ENCODE measurements around the gene MRPS14.
"Not testable (repeated sequence)": the region's sequence is repeated elsewhere in the genome, so short reads cannot be mapped to it uniquely, and the experiment has no call there.

The MRPS14 gene

DNA sequence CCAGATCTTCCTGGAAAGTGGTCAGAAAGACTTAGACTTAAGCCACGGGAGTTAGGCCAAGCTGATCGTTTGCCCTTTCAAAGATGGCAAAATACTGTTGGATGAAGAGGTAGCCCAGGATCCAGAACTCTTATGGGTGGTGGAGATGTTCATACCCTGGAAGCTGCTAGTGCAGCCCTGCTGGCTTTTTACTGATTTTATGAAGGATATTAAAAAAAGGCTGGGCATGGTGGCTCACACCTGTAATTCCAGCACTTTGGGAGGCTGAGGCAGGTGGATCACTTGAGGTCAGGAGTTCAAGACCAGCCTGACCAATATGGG lies 657 bp upstream of the MRPS14 start:
- not testable (repeated sequence) for DNase-seq (ENCODE audit: low read depth)

DNA sequence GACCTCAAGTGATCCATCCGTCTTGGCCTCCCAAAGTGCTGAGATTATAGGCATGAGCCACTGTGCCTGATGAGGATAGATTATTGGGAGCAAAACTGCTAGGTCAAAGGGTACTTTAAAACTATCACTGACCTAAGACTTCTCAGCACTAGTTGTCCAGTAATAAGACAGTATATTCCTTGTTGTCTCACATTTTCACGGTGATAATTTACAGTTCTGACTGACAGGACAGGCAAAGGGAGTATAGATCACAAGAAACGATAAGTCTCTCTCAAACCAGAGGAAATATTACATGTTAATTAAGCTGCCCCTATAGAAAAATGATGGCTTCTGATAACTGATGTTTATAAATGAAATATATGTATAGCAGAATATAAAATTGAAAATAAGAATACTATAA lies 3.7 kb downstream of the MRPS14 start:
- DNase-seq (ENCODE audit: low read depth): no peak

DNA sequence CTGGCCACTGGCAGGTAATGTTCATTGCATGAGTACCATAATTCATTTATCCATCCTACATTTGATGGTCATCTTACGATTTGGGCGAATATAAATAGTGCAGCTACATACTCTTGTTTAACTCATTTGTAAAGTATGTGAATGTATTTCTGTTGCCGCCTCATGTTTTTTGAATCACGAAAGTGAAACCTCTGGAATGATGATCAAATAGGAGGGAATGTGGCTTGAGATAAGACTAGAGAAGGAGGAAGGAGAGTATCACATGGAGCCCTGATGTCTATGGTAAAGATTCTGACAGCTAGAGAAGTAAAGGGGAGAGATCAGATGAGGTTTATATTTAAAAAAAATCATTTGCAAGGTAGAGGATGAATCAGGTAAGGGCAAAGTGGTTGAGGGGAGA lies 8.0 kb downstream of the MRPS14 start:
- no peak for DNase-seq (ENCODE audit: low read depth)

DNA sequence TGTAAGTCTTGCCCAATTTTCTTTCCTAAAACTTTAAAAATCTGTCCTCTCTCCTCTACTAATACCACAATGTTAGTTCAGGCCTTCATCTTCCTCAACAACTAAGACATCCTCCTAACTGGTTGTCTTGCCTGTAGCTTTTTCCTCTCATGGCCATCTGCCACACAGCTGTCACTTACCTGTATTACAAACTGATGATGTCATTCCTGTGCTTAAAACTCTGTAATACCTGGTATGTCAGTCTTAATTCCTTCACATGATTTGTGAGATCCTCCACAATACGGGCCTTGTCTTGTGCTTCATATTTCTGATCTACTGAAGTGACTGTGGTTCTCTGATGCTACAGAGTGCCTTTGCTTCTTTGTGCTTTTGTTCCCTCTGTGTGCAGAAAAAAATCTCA lies 9.8 kb downstream of the MRPS14 start:
- no peak for DNase-seq (ENCODE audit: low read depth)

DNA sequence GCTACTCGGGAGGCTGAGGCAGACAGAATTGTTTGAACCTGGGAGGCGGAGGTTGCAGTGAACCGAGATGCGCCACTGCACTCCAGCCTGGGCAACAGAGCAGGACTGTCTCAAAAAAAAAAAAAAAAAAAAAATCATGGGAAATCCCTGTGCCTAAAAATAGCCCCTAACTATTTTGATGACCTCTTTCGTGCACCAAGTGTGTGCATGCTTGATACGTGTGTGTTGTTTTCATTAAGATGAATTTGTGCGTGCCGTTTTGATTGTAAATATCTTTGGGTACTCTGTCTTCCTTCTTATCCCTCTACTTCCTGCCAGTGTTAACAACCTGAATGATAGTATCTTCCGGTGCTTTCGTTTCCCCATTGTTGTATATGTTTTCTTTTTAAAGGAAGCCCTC lies 13.7 kb downstream of the MRPS14 start:
- no peak for DNase-seq (ENCODE audit: low read depth)

DNA sequence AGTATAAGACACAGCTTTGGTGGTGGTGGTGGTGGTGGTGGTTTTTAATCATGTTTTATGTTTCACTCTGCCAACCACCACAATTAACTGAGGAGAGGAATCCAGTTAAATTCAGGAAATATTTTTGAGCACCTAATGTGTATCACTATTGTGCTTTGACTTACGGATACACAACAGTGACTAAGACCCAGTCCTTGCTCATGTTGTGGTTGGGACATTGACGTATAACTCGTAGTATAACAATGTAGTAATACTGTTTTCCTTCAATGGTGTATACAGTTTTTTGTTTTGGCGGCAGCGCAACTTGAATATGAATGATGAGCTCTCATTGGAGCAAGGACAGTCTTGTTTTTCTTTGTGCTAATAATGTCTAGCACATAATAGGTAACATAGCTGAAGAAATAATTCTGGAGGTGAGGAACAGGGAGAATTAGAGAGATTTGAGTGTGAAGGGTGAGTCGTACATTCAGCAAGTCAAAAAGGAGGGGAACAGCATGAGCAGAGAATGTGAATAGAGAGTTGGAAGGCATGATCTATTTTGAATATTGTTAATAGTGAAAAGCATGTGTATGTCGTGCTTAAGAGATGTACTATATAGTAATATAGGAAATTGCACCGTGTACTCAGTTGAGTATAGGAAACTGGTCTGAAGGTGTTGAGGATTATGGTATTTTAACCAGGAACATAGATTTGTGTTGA lies 18.0 kb downstream of the MRPS14 start:
- DNase-seq (ENCODE audit: low read depth): no peak

GRCh38 chr1:175003521-175003920 lies 19.7 kb downstream of the MRPS14 start:
- DNase-seq (ENCODE audit: low read depth): no peak

DNA sequence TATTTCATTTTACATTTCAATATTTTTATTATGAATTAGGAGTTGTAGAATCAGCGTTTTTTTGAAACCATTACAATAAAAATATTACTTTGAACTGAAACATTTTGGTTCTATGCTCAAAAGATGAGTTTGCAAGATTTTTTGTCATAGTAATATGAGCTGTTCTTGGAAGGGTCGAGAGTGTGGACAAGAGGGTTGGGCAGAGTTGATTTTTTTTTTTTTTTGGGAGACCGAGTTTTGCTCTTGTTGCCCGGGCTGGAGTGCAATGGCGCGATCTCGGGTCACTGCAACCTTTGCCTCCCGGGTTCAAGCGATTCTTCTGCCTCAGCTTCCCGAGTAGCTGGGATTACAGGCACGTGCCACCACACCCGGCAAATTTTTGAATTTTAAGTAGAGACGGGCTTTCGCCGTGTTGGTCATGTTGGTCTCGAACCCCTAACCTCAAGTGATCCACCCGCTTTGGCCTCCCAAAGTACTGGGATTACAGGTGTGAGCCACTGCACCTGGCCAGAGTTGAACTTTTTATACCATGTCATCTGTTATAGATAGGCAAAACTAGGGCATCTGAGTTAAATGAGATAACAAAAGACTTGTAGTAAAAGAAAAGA lies 20.2 kb downstream of the MRPS14 start:
- no peak for DNase-seq (ENCODE audit: low read depth)

DNA sequence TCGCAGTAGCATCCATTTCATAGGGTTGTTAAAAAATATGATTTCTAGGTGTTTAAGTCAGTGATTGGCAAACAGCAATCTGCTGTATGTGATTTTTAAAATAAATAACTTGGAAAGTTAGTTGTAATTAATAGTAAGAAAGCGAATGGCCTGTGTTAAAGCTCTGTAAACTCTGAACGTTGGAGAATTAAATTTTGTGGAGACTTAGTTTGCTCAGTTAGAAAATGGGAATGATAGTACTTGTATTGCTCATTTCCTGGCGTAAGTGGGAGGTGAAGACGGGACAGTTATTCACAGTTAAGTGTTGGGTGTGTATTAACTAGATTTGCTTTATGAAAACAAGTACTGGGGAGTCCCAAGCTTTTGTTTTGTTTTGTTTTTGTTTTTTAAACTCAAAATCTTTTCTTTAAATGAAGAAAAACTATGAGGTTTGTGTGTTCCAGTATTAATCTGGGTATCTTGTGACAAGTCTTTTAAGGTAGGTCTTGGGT lies 22.5 kb downstream of the MRPS14 start:
- no peak for DNase-seq (ENCODE audit: low read depth)

- no peak for DNase-seq (ENCODE audit: low read depth)
Measured at GRCh38 chr1:174999936-175000696, 23.1 kb downstream of the MRPS14 start, which contains the start of gene CACYBP. TSS of gene CACYBP (plus strand) at chr1:174999947. CDS start at chr1:175000181, 234 bp downstream.

- DNase-seq (ENCODE audit: low read depth): peak; percentile 96
Measured at GRCh38 chr1:174999216-174999935, 23.8 kb downstream of the MRPS14 start.

DNA sequence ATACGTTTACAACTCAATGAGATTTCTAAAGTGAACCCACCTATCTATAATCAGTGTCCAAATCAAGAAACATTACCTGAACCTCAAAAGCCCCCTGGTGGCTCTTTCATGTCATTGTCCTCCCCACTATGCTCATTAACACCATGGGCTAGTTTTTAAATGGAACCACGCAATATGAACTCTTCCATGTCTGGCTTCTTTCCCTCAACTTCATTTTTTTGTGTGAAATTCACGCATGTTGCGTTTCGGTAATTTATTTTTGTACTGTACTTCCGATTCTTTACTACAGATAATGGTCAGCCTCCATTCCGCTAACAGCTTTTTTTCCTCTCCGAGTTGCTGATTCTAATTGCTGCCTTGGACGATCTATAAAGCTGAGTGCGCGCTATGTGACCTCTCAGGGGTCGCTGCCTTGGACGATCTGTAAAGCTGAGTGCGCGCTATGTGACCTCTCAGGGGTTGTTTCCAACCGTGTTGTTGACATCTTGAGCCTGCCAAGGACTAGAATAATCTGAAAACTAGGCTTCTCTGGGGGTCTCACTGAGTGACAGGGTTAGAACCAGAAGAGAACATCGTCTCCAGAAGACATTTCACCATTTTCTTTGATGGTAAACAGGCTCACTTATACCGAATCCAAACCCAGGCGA lies 24.5 kb downstream of the MRPS14 start:
- no peak for DNase-seq (ENCODE audit: low read depth)

GRCh38 chr1:174997041-174997440 lies 26.2 kb downstream of the MRPS14 start:
- DNase-seq (ENCODE audit: low read depth): no peak

GRCh38 chr1:174996476-174996875 lies 26.7 kb downstream of the MRPS14 start:
- DNase-seq (ENCODE audit: low read depth): no peak

GRCh38 chr1:174995916-174996315 lies 27.3 kb downstream of the MRPS14 start:
- no peak for DNase-seq (ENCODE audit: low read depth)

DNA sequence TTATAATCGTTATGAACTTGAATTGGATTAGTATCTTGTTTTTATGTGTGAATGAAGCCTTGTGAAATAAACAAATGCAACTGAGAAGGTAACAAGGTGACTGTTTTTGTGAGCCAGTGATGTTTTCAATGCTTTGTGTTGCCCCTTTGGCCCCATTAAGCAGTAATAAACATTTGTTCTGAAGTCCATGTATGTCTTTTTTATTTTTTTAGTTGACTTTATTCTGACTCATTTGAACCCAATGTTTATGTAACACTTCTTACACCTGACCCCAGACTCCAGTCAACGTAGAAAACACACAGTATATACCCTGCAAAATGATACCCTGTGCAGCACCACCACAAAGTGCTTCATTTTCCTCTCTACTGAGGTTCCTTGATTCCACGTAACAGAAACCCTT lies 28.1 kb downstream of the MRPS14 start:
- no peak for DNase-seq (ENCODE audit: low read depth)

GRCh38 chr1:174991473-174991872 lies 31.8 kb downstream of the MRPS14 start:
- DNase-seq (ENCODE audit: low read depth): no peak

DNA sequence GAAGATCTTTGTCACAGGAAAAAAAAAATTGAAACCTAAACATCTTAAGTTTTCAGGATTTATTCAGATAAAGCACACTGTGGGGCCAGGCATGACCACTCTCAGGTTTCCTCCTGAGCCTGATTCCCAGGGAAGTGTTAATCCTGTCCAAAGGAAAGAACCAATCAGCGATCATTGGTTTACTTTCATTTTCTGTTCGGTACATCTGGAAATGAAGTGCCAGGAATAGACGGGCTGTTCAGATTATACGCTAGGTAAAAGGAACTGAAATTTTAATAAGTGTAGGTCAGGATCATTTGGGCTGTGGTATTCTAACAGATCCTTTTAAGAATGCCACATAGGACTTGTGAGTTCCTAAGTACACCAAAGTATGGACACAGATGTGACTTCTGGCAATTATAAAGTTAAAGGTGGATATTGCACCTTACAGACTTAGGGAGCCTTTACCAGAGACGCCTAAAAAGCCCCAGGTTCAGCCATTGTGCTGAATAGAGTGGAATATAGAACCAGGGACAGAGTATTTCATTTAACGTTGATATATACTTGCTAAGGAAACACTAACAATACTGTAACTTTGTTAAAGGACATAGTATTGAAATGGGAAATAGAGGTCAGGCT lies 32.7 kb downstream of the MRPS14 start:
- DNase-seq (ENCODE audit: low read depth): no peak

DNA sequence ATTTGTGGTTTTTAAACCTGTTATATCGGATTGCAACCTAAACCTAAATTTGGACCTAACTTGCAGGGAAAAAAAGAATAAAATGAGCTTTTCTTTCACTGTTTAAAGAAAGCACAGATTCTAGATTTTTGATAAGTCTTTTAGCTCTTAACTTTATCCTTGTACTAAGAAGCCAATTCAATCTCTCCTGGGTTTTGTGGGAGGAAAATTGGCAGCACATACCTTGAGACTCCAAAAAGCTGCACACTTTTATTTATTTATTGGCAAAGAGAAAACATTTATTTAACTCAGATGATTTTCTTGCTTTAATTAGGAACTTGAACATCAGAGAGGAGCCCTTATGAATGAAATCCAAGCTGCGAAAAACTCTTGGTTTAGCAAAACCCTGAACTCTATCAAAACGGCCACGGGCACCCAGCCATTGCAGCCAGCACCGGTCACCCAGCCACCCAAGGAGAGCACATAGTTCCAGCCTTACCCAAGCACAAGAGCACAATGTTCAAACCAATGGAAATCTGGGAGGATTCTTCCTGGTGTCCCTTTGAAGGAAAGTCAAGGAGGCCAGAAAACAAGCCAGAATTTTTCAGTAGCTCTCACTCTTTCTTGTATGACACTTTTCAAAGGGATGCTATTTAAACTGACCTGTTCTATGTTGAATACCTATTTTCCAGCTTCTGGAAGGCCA lies 33.5 kb downstream of the MRPS14 start:
- DNase-seq (ENCODE audit: low read depth): no peak

DNA sequence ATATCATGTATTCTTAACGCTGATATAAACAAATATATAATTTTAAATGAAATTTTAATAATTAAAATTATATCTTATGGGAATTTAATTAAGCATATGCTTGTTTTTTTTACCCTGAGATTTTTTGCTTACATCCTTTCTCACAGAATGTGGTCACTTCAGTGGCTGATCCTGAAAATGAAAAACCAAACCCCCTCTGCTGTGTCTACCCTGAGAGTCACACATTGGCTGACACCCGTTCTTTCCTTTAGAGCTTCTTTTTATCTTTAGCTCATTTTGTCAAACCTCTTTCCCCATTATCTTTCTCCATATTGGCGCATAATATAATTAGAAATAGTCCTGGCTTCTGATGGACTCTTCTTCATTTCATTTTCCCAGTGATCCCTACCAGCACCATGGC lies 34.2 kb downstream of the MRPS14 start:
- DNase-seq (ENCODE audit: low read depth): no peak

DNA sequence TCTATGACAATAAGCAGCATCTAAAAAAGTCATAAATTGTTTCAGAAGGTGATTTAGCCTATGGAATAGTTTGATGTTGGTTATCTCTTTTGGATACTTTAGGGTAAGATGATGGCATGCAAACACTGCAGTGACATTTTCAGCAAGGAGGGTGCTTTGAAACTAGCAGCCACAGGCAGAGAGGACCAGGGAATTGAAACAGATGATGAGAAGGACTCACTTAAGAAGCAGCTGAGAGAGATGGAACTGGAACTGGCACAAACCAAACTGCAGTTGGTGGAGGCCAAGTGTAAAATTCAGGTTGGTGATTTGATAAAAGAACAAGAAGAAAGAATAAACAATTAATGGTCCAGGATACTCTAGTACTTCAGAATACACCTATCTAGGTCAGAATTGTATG lies 34.7 kb downstream of the MRPS14 start:
- DNase-seq (ENCODE audit: low read depth): no peak

Measured in stimulated activated CD8-positive, alpha-beta memory T cell treated with anti-CD3 and anti-CD28 coated beads, Interleukin-4, amount 100 ng/mL, for 24 hours (primary cell).